HG03469 (cell line): ENCODE measurements around the gene MRPL49.
"Not testable (repeated sequence)": the region's sequence is repeated elsewhere in the genome, so short reads cannot be mapped to it uniquely, and the experiment has no call there.

ENCODE experiments used
- ATAC-seq: cut with Tn5 transposase; IDR thresholded peaks from one replicate; pipeline ENCODE4 v1.9.1; 2021; ENCODE audit warnings: mild to moderate bottlenecking, moderate library complexity, moderate number of reproducible peaks; ENCODE audit not compliant: unreplicated experiment

Gene MRPL49

DNA sequence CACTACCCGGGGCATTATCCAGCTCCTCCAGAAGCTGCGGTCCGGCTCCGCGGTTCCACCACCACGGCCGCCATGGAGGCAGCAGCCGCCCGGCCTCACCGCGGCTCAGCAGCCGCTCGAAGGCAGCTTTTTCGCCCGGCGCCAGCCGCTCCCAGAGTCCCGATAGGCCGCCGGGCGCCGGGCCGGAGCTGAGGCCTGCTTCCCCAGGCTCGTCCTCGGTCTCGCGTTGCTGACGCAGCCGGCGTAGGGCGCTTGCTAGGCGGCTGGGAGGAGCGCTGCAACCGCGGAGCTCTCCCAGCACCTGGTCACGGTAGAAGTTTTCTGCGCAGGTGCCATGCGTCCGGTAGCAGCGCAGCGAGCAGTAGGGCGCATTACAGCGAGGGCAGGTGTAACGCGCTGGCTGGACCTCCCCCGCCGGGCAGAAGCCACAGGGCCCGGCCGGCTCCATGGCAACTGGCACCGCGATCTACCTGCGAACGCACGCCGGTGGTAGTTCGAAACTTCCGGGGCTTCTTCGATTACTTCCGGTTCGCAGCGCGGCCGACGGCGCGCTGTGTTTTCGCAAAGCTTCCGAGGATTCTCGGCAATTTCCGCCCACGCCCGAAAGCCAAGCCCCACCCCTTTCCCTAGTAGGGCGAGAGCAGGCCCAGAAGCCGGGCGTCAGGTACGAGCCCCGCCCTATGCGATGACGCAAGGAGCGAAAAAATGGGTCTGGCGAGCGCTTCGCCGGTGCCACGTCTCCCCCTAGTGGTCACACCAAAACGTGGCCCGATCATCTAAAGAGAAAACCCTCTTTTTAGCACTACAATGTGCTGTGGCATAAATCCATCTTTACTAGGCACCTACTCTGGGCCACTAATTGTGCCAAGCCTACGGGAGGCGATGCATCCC is 4.7 kb upstream of the MRPL49 start, which contains the start of gene ZNHIT2:
TSS of gene ZNHIT2 (minus strand) at position 496 of the 891 bp plus-strand sequence. CDS start at position 448, 48 bp downstream.
- ATAC-seq: peak; percentile 42

DNA sequence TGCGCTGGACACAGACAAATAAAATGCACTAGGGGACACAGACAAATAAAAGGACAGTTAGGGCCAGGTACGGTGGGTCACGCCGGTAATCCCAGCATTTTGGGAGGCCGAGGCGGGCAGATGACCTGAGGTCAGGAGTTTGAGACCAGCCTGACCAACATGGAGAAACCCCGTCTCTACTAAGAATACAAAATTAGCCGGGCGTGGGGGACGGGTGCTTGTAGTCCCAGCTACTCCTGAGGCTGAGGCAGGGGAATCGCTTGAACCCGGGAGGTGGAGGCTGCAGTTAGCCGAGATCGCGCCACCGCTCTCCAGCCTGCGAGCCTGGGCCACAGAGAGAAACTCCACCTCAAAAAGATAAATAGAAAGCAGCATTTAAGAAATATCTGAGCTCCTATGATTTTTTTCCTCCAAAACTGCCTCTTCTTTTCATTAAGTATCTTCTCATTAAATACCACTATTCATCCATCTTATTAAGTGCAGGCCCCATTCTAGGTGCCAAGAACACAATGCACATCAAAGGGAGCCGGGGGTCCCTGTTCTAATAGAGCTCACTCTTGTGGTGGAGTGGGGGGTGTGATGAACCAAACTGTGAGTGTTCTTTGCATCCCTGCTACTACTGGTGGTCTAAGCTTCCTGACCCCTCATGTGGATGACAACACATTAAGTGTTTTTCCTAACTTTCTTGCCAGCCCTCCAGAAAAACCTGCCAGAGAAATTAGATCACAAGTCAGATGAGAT is 3.9 kb upstream of the MRPL49 start:
- no peak for ATAC-seq

DNA sequence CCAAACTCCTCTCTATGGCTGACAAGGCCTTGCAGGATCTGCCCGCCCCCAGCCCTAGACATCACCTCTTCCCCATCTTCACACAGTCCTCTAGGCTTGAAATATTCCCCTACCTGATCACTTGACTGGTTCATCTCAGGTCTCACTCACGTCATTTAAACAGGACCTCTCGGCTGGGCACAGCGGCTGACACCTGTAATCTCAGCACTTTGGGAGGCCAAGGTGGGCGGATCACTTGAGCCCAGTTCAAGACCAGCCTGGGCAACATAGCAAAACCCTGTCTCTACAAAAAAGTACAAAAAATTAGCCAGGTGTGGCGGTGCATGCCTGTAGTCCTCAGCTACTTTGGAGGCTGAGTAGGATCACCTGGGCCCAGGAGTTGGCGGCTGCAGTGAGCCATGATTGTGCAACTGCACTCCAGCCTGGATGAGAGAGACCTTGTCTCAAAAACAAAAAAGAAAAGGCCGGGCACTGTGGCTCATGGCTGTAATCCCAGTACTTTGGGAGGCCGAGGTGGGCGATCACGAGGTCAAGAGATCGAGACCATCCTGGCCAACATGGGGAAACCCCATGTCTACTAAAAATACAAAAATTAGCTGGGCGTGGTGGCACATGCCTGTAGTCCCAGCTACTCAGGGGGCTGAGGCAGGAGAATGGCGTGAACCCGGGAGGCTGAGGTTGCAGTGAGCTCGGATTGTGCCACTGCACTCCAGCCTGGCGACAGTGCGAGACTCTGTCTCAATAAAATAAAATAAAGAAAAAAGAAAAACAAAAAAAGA is 3.0 kb upstream of the MRPL49 start:
- not testable (repeated sequence) for ATAC-seq

DNA sequence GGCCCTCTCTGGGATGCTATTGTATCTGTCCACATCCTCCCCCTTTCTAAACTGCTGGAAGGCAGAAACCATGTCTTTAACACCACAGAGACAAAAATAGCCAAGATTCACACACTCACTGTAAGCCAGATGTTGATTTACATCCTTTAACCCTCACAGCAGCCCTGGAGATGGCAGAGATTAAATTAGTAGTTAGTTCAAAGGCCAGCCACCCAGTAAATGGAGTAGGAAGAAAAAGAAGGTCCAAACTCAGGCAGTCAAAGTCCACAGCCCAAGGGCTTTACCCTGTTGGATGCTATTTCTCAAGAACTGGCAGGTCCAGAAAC is 2.5 kb upstream of the MRPL49 start:
- no peak for ATAC-seq

DNA sequence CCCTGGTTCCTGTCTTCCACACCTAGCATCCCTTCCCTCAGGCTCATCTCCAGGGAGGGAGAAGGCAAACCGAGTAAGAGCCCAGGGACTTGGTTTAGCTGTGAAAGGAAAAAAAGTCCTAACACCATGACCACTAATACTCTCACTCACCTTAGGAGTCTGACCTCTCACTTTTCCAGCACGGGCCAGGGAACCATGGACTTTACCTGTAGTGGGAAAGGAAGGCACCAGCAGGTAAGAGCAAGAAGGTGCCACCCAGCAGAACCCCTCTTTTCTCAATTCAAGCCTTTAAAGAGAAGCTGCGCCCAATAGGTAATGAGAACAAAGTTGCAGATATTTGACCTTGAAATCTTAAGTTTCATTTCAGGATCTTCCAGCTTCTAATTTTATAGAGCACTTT is 1.3 kb upstream of the MRPL49 start:
- no peak for ATAC-seq

DNA sequence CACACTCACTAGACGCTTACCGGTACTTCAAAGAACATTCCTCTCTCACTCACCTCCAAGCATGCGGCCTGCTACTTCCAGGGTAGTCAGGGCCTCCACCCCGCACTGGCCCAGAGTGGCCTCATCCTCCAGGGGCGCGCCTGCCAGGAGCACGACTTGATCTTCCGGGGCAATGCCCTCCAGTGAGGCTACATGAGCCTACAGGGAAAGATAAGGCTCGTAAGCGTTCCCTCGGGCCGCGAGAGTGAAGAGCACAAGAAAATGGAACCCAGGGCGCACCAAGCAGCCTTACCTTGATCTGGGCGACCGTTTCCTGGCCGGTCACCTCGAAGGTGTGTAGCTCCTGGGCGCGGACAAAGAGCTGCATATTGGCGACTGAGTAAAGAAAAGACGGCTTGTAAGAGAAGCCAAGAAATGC is 665 bp upstream of the MRPL49 start:
- no peak for ATAC-seq

DNA sequence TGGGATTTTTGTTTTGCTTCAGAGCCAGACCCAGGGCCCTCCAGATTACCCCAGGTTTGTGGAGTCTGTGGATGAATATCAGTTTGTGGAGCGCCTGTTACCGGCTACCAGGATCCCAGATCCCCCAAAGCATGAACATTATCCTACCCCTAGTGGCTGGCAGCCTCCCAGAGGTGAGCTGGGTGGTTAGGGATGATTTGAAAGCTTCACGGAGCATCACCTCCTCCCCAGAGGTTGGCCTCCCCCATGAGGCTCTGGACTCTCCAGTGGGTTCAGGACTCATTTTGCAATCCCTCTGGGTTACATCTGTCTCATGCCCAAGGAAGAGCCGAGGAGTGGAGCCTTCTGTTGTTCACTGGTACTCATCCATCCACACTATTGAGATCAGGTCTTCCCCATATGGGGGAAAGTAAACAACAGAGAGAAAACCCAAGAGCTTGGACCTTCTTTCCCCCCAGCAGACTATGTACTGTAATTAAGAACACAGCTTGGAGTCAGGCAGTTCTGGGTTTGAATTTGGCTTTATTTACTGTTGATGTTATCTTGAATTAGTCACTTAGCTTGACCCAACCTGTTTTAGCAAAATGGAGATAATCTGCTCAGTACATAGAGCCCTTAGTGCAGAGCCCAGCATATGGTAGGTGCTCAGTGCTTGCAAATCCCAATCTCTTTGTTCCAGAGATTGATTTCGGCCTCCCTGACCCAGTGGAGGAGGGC is 2.5 kb downstream of the MRPL49 start:
- ATAC-seq: no peak

DNA sequence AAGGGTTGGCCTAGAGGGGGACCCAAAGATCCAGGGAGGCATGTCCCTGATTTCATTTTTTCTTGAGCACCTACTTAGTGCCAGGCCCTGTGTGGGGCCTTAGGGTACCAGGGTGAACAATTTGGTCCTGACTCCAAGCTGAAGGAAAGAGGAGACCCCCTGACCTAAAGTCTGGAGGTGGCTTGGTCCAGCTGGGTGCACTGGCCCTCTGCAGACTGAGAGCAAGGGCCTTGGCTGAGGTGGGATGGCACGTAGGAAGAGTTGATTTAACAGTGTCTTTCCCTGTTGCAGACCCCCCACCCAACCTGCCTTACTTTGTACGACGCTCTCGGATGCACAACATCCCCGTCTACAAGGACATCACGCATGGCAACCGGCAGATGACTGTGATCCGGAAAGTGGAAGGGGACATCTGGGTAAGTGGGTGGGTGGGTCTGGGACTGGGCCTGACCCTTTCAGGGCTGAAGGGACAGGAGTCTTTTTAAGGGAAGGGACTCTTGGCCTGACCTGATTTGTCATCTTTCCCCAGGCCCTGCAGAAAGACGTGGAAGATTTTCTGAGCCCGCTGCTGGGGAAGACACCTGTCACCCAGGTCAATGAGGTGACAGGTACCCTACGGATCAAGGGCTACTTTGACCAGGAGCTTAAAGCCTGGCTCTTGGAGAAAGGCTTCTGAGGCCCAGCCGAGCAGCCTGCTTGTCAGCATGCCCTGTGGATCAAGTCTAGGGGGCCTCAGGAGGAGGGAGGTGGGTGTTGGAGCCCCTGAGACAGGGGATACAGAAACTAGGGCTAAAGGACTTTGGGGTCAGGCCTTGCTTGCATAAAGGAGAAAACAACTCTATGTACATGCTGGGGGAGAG is 3.3 kb downstream of the MRPL49 start:
- ATAC-seq: no peak

DNA sequence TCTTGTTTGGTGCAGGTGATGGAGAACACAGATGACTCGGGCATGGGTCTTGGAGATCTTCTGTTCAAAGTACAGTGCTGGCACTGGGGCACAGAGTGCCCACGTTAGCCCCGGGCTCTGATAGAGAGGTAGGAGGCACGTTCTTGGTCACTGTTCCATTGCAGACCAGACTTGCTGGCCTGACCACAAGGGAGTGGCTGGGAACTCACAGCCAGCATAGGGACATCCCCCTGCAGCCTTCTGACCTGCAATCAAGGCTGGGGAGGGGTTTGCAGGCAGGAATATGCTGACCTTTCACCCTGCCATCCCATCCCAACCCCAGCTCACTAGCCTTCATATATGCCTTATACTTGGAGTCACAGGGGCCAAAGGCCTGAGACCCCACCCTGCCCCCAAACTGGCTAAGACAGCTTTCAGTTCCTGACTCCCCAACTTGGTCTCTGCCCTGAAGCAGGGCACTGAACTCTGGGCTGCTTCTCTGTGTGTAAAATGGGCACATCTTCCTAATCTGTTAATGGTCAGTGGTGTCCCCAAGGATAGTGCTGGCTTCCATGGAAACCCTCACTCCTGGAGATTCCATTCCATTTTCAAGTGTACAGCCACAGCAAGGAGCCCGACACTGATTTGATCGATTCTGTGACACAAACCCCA is 4.6 kb downstream of the MRPL49 start:
- no peak for ATAC-seq

DNA sequence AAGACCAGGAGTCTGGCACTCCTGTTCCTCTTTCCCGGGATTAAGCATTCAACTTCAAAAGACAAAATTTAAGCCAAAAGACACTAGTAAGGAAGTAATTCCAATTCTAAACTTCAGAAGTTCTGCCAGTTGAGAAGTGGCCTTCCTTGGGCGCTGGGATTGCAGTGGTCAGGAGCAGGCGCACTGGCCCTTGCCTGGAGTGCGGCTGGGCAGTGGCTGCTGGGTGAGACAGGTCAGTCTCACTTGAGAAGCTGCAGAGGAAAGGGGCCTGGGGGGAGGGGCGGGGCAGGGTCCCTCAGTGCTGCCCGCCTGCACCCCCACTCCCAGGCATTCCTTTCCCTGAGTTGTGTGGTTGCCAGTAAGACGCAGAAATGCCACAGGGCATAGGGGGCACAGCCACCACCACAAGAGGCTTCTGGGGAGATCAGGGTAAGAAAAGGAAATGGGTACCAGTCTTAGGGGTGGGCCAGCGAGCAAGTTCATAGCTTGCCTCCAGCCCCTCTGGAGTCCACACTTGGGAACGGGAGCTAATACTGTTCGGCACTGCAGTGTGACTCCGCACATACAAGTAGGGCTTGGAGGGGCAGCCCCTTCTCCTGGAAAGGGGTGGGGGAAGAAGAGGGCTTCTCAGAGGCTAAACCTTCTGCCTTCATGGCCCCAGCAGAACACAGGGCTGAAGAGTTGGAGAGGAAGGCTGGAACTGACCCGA is 5.5 kb downstream of the MRPL49 start:
- ATAC-seq: no peak

DNA sequence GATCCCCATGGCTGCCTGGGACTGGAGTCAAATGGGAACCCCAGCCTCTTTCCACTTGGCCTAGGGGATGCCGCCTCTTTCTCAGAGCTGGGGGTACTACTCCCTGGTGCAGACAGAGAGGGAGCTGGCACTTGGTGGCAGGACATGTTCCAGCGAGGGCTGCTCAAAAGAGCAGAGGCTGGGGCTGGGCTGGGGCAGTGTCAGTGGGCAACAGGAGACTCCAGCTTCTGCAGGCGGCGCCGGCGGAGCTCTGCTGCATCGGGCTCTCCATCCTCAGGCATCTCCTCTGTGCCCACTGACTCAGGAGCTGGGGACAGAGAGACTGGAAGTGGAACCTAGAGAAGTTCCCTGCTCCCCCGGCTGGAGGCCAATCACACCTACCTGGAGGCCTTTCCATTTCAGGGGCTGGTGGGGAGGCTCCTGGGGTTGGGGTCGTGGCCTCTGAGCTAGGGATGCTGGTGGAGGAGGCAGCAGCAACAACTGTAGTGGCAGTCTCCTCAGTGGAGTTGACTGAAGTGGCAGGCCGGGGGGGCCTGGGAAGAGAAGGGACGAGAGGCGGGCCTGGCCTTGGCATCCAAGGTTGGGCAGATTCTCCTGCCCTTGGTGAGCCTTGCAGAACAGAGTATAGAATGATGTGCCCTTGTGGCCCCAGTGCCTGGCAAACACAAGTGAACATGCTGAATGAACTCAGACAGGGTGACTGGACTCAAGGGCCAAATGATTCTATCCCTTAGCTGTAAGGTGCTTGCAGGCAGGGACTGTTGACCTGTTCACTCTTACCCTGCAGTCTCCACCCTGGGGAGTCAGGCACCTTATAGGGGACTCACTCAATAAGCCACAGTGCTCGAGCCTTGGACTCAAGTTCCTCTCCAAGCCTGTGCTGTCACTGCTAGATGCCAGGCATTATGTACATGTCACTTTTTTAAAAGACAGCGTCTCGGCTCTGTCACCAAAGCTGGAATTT is 6.3 kb downstream of the MRPL49 start:
- no peak for ATAC-seq

DNA sequence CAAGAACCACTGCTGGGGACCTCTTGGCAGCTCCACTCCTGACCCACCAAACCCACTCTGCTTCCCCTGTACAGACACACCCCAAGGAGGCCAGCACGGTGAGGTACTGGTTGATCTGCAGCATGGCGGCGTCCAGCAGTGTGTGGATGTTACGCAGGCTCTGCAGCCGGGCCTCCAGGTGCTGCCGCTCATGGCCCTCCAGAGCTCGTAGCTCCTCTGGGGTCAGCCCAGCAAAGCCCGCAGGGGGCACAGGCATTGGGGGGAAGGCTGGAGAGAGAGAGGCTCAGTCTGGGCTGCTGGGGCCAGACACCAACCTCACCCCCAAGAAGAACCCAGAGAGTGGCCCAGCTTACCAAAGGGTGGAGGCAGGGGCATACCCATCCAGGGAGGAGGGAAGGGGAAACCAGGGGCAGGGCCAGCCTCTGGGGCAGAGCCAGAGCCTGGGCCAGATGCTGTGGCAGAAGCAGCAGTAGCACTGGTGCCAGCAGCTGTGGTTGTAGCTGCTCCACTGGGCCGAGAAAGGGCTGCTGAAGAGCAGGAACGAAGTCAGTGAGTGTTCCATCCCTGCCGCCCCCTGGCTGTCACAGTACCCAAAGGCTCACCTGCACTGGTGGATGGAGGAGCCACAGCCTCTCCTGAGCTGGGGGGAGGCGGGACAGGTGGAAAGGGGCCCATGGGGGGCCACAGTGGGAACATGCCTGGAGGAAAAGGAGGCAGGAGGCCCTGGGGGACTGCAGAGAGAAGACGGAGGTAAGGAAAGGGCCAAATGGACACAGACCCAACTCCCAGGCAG is 7.7 kb downstream of the MRPL49 start:
- no peak for ATAC-seq

DNA sequence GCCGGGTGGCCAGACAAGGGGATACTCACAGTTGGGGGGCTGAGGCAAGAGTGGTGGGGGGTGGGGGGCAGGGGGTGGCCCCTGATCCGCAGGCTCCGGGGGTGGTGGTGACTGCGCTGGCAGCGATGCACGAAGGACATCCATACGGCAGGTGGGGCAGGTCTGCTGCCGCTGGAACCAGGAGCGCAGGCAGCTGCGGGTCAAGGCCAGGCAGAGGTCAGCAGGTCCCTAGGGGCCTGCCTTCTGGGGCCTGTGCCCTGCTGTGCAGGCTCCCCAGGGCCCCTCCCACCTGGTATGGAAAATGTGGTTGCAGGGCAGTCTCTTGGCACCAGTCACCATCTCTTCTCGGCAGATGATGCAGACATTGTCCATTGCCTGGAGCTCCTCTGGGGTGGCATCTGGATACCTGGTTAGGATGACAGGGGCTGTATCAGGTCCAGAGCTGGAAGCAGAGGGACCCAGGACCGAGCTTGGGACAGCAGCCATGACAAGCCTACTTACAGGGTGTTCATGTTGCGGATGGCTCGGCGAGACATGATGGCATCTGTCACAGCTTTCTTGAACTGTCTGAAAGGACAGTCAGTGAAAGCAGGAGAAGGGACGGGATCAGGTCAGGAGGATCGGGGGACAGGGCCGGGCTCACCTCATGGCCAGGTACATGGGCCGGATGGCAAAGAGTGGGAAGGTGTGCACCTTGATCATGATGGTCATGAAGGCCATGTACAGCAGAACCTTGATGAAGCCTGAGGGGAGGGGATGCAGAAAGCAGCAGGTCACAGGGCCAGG is 8.7 kb downstream of the MRPL49 start:
- ATAC-seq: no peak

DNA sequence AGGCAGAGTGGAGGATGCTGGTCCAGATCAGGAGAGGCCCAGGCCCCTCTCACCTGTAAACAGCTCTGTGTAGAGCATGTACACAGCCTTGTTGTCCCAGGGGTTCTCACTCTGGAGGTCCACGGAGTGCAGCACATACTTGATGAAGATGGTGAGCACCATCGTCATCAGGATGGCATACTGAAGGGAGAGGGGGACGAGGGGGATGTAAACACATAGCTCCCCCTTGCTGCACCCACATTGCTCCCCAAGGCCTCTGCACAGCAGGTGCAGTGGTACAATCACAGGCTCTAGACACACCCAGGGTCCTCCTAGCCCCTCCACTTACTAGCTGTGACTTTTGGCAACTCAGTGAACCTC is 9.3 kb downstream of the MRPL49 start:
- ATAC-seq: no peak

DNA sequence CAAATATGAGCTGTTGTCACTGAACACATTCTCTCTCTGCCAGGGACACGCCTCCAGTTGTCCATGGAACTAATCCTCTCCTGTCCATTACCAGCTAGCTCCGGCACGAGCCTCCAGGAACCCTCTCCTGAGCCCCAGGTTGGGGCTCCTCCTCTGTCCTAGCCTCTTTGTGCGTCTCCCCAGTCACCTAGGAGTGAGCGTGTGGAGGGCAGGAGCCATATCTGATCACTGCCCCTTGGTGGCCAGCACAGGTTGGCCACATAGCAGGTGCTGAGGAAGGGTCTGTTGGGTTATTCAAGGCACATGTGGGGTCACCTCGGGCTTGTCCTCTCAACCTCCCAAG is 9.7 kb downstream of the MRPL49 start:
- no peak for ATAC-seq
